Natural killer cell (primary cell): Measurements from ENCODE around the gene CSGALNACT2. TPM values are rescaled to one million over a fixed set of nuclear protein-coding genes. Genes with fewer than 3 reads are reported as not detected.

Experiments
- ATAC-seq, 3 donors: fragments of 150-1000 bp in 2 of 3; fragments of 200-7000 bp in 1 of 3; cut with Tn5 transposase; 1 replicate in 1 of 3; 2 replicates in 2 of 3; pipeline ENCODE4 v1.10.0; 2021; ENCODE audit warnings: mild to moderate bottlenecking in 2 of 3, moderate library complexity in 2 of 3
- DNase-seq, 2 donors: peaks; one replicate each; pipeline versions ENCODE4 v3.0.0 to v3.0.0-alpha.2; 2013 to 2021; ENCODE audit warnings: mixed read lengths in 1 of 2
- H3K27ac ChIP-seq: one replicate; pipeline ENCODE4 v1.5.1; 2013; ENCODE audit warnings: mild to moderate bottlenecking, low read length
- H3K27me3 ChIP-seq: one replicate; pipeline ENCODE4 v1.6.1; 2013; ENCODE audit warnings: low read length; ENCODE audit not compliant: control insufficient read depth, insufficient read depth
- H3K36me3 ChIP-seq: one replicate; pipeline ENCODE4 v1.6.1; 2013; ENCODE audit warnings: low read length; ENCODE audit not compliant: control insufficient read depth, insufficient read depth
- H3K4me1 ChIP-seq: one replicate; pipeline ENCODE4 v1.6.1; 2013; ENCODE audit warnings: low read length; ENCODE audit not compliant: control insufficient read depth, insufficient read depth
- H3K4me3 ChIP-seq: one replicate; pipeline ENCODE4 v1.5.1; 2013; ENCODE audit warnings: low read length
- H3K9me3 ChIP-seq: one replicate; pipeline ENCODE4 v1.6.1; 2013; ENCODE audit warnings: low read length; ENCODE audit not compliant: control insufficient read depth, insufficient read depth
- H3K27ac Mint-ChIP-seq, 2 donors: one replicate each; pipeline ENCODE4 v1.8.0; 2022; ENCODE audit warnings: mild to moderate bottlenecking in 2 of 2, mixed read lengths in 2 of 2, moderate library complexity in 1 of 2
- H3K27me3 Mint-ChIP-seq, 2 donors: one replicate each; pipeline ENCODE4 v1.8.0; 2022; ENCODE audit warnings: low read depth in 2 of 2, mixed read lengths in 2 of 2
- H3K36me3 Mint-ChIP-seq: one replicate; pipeline ENCODE4 v1.8.0; 2022; ENCODE audit warnings: mixed read lengths
- H3K4me1 Mint-ChIP-seq, 2 donors: one replicate each; pipeline ENCODE4 v1.8.0; 2022; ENCODE audit warnings: mixed read lengths in 2 of 2
- H3K4me3 Mint-ChIP-seq: one replicate; pipeline ENCODE4 v1.8.0; 2022; ENCODE audit warnings: mild to moderate bottlenecking, moderate library complexity, mixed read lengths
- H3K9me3 Mint-ChIP-seq, 2 donors: one replicate each; pipeline ENCODE4 v1.8.0; 2022; ENCODE audit warnings: mixed read lengths in 2 of 2
- WGBS: methylation state at CpG from one replicate; pipeline ENCODE4 v1.1.7; 2013; ENCODE audit warnings: missing lambda C conversion rate; ENCODE audit not compliant: insufficient coverage; 5-methylcytosine and 5-hydroxymethylcytosine counted together
- intact Hi-C: fragments of 100-400 bp; cut with micrococcal nuclease; formaldehyde crosslinking; loops from one replicate; pipeline ENCODE4 v1.14.2; 2022
- total RNA-seq, 4 donors: library from RNA; stranded (reverse); fragments of 120-200 nt in 1 of 4; gene quantifications; one replicate each; pipeline versions ENCODE4 v1.2.3 to v1.2.4, GENCODE V29; 2013 to 2022
- TF ChIP-seq, protein P1 (sequence below): fragments of 200-600 bp; IDR thresholded peaks from one replicate; pipeline ENCODE4 v1.8.0; 2022; ENCODE audit warnings: antibody characterized with exemption

Gene CSGALNACT2
- total RNA-seq, 3 donors from 2014 or later (not counting 1 experiment from before 2014, with no cell fraction given) = 49.9 to 57.4 (median 52.8) TPM

GRCh38 chr10:43202657-43203447 lies 64.6 kb downstream of the CSGALNACT2 start:
- no peaks in the 10 kb centered on the region for H3K27me3 ChIP-seq
- Mint-ChIP-seq H3K27ac (peak overlapping the region in 1 of 2 donors; percentile 78), H3K4me3 (peak overlapping the region; percentile 90), H3K4me1 (peaks cover 6 to 17% of the 10 kb centered on the region in 2 donors), H3K36me3 (no peaks in the 10 kb centered on the region), H3K27me3 (no peaks in the 10 kb centered on the region), H3K9me3 (no peaks in the 10 kb centered on the region)
- H3K4me3 ChIP-seq = peak overlapping the region; percentile 48
- peaks cover 40% of the 10 kb centered on the region for H3K4me1 ChIP-seq
- no peaks in the 10 kb centered on the region for H3K9me3 ChIP-seq
- ATAC-seq (peak; percentile 57 to 63 (median 60)), DNase-seq (peak; percentile 23 to 57)
- 33% methylated on average over 35 of the region's 35 CpGs for WGBS
- TF ChIP-seq, protein P1, sequence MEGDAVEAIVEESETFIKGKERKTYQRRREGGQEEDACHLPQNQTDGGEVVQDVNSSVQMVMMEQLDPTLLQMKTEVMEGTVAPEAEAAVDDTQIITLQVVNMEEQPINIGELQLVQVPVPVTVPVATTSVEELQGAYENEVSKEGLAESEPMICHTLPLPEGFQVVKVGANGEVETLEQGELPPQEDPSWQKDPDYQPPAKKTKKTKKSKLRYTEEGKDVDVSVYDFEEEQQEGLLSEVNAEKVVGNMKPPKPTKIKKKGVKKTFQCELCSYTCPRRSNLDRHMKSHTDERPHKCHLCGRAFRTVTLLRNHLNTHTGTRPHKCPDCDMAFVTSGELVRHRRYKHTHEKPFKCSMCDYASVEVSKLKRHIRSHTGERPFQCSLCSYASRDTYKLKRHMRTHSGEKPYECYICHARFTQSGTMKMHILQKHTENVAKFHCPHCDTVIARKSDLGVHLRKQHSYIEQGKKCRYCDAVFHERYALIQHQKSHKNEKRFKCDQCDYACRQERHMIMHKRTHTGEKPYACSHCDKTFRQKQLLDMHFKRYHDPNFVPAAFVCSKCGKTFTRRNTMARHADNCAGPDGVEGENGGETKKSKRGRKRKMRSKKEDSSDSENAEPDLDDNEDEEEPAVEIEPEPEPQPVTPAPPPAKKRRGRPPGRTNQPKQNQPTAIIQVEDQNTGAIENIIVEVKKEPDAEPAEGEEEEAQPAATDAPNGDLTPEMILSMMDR = no peak
- peaks cover 20% of the 10 kb centered on the region for H3K36me3 ChIP-seq
- intact Hi-C loops = loop anchor here (5.0 to 10.0 kb wide), 2 partner anchors 142 to 259 kb away; no protein-coding TSS in a partner anchor
- H3K27ac ChIP-seq = no peak overlapping the region

- no peak overlapping the region for H3K27ac Mint-ChIP-seq
- Histone ChIP-seq H3K27ac (no peak overlapping the region), H3K9me3 (no peaks in the 10 kb centered on the region), H3K27me3 (no peaks in the 10 kb centered on the region), H3K4me1 (peaks cover 40% of the 10 kb centered on the region), H3K4me3 (no peak overlapping the region), H3K36me3 (peaks cover 17% of the 10 kb centered on the region)
- TF ChIP-seq, protein P1 = no peak
- peak overlapping the region; percentile 37 for H3K4me3 Mint-ChIP-seq
- no peaks in the 10 kb centered on the region for H3K36me3 Mint-ChIP-seq
- H3K27me3 Mint-ChIP-seq = no peaks in the 10 kb centered on the region
- ATAC-seq = peak in 2 of 3 donors; percentile 46 to 51
- DNase-seq = peak; percentile 22 to 29
- 72% methylated on average over 27 of the region's 27 CpGs for WGBS
- H3K4me1 Mint-ChIP-seq = peaks cover 6 to 17% of the 10 kb centered on the region in 2 donors
- H3K9me3 Mint-ChIP-seq = no peaks in the 10 kb centered on the region
- intact Hi-C loops = loop anchor here (2.0 to 10.0 kb wide), 3 partner anchors 53 to 259 kb away; no protein-coding TSS in a partner anchor
Observed at GRCh38 chr10:43203448-43204041, 65.3 kb downstream of the CSGALNACT2 start.

- no peak overlapping the region for H3K27ac ChIP-seq
Observed at GRCh38 chr10:43204042-43204942, 66.0 kb downstream of the CSGALNACT2 start.

More at GRCh38 chr10:43204042-43204942, 66.0 kb downstream of the CSGALNACT2 start:
- 79% methylated on average over 12 of the region's 14 CpGs for WGBS
- intact Hi-C loops = loop anchor here (2.0 to 10.0 kb wide), 3 partner anchors 53 to 258 kb away; no protein-coding TSS in a partner anchor
- H3K9me3 Mint-ChIP-seq = no peaks in the 10 kb centered on the region
- Histone ChIP-seq H3K9me3 (no peaks in the 10 kb centered on the region), H3K4me1 (peaks cover 43% of the 10 kb centered on the region), H3K36me3 (peaks cover 11% of the 10 kb centered on the region), H3K4me3 (no peak overlapping the region), H3K27me3 (no peaks in the 10 kb centered on the region)
- H3K27me3 Mint-ChIP-seq = no peaks in the 10 kb centered on the region
- no peaks in the 10 kb centered on the region for H3K36me3 Mint-ChIP-seq
- H3K4me3 Mint-ChIP-seq = no peak overlapping the region
- TF ChIP-seq, protein P1 = no peak
- peak in 1 of 2 donors; percentile 14 for DNase-seq
- H3K27ac Mint-ChIP-seq = no peak overlapping the region
- H3K4me1 Mint-ChIP-seq = peaks cover 6 to 17% of the 10 kb centered on the region in 2 donors
- no peak for ATAC-seq
